Glomerular visceral epithelial cell (primary cell): ENCODE measurements around the gene ZFP36L2.

Source experiments
- DNase-seq: peaks from one replicate; pipeline ENCODE4 v3.0.0-alpha.2; 2016; ENCODE audit errors: extremely low spot score

Gene ZFP36L2

GRCh38 chr2:43248621-43249020, 22.2 kb upstream of the ZFP36L2 start:
- no peak for DNase-seq

GRCh38 chr2:43246641-43247040, 20.2 kb upstream of the ZFP36L2 start:
- DNase-seq, result no peak

DNA sequence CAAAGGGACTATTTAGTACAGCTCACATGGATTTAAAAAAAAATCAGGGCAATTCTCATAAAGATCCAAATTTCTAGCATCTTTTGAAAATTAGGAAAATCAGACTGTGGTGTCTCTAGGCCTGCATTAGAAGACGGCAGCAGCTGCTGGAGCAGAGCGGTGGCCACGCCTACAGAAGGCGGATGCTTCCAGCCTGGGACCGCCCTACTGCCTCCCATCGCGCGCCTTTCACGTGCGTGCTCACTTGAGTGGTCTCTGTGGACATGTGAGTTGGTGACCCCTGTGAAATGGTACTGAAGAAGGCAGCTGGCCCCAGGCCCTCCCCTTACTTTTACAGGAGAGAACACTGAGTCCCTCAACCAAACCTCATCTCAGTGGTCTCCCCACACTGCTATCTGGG, 15.2 kb upstream of the ZFP36L2 start:
- DNase-seq, result no peak

GRCh38 chr2:43240766-43241150, 14.4 kb upstream of the ZFP36L2 start:
- no peak for DNase-seq

GRCh38 chr2:43239981-43240765, 13.8 kb upstream of the ZFP36L2 start:
- DNase-seq, result no peak

DNA sequence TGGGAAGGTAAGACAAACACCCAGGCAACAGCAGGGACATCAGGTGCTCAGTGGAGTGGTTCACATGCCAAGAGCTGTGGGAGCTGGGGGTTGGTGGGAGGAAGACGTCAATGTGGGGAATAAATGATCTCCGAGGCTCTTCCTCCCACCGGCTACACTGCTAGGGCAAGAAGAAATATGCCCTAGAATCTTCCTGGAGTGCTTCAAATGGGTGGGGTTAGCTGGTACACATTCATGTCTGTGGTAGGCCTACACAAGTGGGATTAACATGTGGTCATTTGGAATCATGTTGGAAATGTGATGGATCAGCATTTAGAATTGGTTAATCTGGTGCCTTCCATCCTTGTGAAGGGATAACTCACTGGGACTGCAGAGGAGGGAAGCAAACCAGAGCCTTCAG, 12.4 kb upstream of the ZFP36L2 start:
- DNase-seq, result no peak

DNA sequence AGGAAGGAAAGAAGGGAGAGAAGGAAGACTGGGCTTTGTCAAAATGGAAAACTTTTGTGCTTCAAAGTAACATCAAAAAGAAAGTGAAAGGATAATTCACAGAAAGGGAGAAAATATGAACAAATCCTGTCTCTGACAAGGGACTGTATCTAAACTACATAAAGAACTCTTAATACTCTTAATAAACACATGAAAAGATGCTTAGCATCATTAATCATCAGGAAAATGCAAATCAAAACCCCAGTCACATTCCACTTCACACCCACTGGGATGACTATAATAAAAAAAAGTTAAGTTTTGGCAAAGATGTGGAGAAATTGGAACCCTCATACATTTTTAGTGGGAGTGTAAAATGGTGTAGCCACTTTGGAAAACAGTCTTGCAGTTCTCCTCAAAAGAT, 11.8 kb upstream of the ZFP36L2 start:
- no peak for DNase-seq

DNA sequence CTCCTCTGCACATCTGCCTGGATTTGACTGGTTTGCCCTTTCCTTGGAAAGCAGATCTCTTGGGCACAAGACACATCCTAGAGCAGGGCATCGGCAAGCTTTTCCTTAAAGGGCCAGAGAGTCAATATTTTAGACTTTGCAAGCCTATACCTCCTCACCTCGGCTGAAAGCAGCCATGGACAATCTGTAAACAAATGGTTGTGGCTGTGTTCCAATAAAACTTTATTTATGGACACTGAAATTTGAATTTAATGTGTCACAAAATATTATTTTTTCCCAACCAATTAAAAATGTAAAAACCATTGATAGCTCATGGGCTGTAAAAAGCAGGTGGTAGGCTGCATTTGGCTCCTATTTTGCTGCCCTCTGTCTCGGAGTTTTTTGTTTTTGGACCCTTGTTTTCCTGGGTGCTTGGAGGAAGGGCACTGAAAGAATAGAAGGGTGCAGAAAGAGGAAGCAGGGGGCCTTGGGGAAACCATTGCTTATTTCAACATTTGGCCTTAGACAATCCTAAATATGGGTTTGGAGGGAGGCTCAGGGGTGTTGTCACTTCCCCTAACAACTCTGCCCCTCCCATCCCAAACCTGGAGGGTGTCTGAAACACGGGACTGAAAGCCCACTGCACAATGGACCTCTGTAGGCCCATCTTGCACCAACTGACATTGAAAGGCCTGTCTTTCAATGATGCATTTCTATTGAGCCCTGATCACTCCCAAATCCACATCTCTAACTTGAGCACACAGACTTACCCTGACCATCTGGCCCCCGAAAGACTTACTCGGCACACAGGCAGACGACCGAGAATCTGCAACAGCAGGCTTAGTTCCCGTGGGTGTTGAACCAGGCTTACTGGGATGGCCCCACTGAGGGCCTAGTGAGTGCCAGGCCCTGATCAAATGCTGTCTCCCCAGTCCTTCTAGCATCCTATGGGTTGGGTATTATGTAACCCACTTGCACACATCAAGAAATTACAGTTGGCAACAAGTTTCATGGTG, 7.1 kb upstream of the ZFP36L2 start:
- no peak for DNase-seq

DNA sequence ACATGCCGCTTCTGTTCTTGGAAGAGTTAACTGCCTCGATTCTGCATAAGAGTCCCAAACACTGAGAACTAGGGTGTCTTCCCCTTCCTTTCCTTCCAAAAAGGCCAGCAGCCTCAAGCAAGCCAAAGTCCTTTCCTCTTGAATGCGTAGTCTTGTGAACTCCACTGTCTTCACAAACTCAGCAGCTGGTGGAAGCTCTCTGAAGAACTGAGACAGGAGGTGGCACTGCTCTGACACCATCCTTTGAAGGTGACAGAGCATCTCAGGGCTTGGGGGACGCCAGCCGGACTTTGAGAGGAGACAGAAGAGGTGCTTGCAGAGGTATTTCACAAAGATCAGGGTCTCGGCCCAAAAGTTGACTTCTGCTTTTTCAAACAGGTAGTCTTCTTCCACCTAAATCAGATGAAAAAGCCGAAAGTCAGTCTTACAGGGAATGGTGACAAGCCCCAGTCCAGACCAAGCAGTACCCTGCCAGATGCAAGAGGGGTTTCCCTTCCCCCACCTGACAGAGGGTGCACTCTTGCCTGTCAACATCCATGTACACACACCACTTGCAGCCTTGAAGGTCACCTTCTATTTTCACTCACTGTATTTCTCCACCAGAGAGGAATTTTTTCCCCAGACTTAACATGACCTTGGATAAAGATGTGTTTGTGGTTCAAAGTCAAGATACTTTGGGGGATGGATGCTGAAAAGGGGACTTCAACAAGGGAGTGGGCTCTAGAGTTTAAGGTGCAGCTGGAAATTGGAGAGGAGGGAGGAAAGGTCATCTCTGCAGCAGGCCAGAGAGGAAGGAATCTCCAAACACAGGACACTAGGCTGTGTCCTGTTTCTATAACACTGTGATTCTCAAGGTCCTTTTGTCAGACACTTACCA, 4.8 kb upstream of the ZFP36L2 start:
- no peak for DNase-seq

DNA sequence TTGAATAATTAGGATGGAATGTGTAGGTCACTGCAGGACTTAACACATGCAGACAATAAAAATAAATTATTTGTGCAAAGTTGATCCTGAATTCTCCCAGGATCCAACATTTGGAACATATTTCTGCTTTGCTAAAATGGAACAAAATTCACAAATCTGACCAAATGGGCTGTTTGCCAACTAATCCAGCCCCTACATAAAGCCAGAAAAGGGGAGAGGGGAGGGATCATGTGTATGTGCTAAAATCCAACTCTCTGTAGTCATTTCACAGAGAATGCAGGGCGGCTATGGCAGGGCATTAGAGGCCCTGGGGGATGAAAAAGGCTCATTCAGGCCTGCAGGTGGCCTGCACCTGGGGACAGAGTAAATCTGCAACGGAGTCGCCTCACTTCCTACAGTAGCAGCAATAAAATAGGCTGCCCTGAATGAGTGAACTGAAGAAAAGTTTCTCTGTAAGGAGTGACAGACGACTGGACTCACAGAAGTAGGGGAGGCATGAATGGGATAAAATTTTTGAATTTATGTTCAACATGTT, 4.0 kb upstream of the ZFP36L2 start:
- no peak for DNase-seq

- peak; percentile 67 for DNase-seq
Measured at GRCh38 chr2:43228756-43229659, 2.6 kb upstream of the ZFP36L2 start.

- no peak for DNase-seq
Measured at GRCh38 chr2:43228321-43228751, 1.9 kb upstream of the ZFP36L2 start.

GRCh38 chr2:43227830-43228281, 1.4 kb upstream of the ZFP36L2 start:
- no peak for DNase-seq

- DNase-seq, result peak; percentile 62
Measured at GRCh38 chr2:43226955-43227829, 786 bp upstream of the ZFP36L2 start.

- peak; percentile 69 for DNase-seq
Measured at GRCh38 chr2:43225788-43226557, 433 bp downstream of the ZFP36L2 start.

- no peak for DNase-seq
Measured at GRCh38 chr2:43225093-43225787, 1.2 kb downstream of the ZFP36L2 start.

DNA sequence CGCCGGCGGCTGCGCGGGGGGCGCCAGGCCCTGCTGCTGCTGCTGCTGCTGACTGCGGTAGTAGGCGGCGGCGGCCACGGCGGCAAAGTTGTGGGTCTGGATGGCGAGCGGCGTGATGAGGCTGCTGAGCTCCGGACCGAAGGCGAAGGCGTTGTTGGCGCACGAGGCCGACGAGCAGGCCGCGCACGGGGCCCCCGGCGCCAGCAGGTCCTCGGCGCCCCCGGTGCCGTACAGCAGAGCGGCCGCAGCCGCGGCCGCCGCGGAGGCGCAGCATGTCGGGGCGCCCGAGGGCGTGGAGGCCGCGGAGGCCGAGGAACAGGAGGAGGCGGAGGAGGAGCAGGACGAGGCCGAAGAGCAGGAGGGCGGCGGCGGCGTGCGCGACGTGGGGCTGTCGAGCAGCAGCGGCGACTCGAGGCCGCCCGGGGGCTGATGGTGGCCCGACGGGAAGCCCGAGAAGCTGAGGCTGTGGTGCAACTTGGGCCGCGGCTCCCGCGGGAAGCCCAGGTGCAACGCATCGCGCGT, 1.8 kb downstream of the ZFP36L2 start:
- DNase-seq, result peak; percentile 42

GRCh38 chr2:43224131-43224570, 2.3 kb downstream of the ZFP36L2 start:
- DNase-seq, result peak; percentile 71
